HG02938 (cell line): ENCODE data around the gene DOCK9.

ENCODE experiments used
- ATAC-seq: cut with Tn5 transposase; IDR thresholded peaks from one replicate; pipeline ENCODE4 v1.9.1; 2021; ENCODE audit warnings: mild to moderate bottlenecking, moderate library complexity; ENCODE audit not compliant: unreplicated experiment

The DOCK9 gene

GRCh38 chr13:98888890-98889279 lies 89.0 kb downstream of the DOCK9 start:
- no peak for ATAC-seq

GRCh38 chr13:98888222-98888889 lies 89.5 kb downstream of the DOCK9 start:
- ATAC-seq, result no peak

GRCh38 chr13:98886587-98887230 lies 91.2 kb downstream of the DOCK9 start:
- ATAC-seq, result no peak

GRCh38 chr13:98885600-98885999 lies 92.3 kb downstream of the DOCK9 start:
- ATAC-seq, result no peak

- ATAC-seq, result no peak
Observed at GRCh38 chr13:98883998-98884397, 93.9 kb downstream of the DOCK9 start.

GRCh38 chr13:98881390-98881789 lies 96.5 kb downstream of the DOCK9 start:
- ATAC-seq, result no peak

GRCh38 chr13:98880677-98881076 lies 97.2 kb downstream of the DOCK9 start:
- no peak for ATAC-seq

GRCh38 chr13:98879957-98880356 lies 97.9 kb downstream of the DOCK9 start:
- no peak for ATAC-seq

- no peak for ATAC-seq
Observed at GRCh38 chr13:98879127-98879520, 98.7 kb downstream of the DOCK9 start.

- no peak for ATAC-seq
Observed at GRCh38 chr13:98878486-98879126, 99.3 kb downstream of the DOCK9 start.

GRCh38 chr13:98877936-98878335 lies 99.9 kb downstream of the DOCK9 start:
- no peak for ATAC-seq

- no peak for ATAC-seq
Observed at GRCh38 chr13:98877466-98877865, 100.4 kb downstream of the DOCK9 start.

GRCh38 chr13:98875146-98875729 lies 102.6 kb downstream of the DOCK9 start:
- peak; percentile 85 for ATAC-seq

GRCh38 chr13:98874029-98874397 lies 103.9 kb downstream of the DOCK9 start:
- ATAC-seq, result no peak

- no peak for ATAC-seq
Observed at GRCh38 chr13:98873377-98874028, 104.4 kb downstream of the DOCK9 start.

- no peak for ATAC-seq
Observed at GRCh38 chr13:98871727-98872126, 106.1 kb downstream of the DOCK9 start.

GRCh38 chr13:98869408-98870090 lies 108.3 kb downstream of the DOCK9 start:
- ATAC-seq, result no peak

GRCh38 chr13:98868932-98869331 lies 108.9 kb downstream of the DOCK9 start:
- ATAC-seq, result no peak

GRCh38 chr13:98866882-98867281 lies 111.0 kb downstream of the DOCK9 start:
- no peak for ATAC-seq

GRCh38 chr13:98860491-98860890 lies 117.4 kb downstream of the DOCK9 start:
- no peak for ATAC-seq

- no peak for ATAC-seq
Observed at GRCh38 chr13:98858191-98858590, 119.7 kb downstream of the DOCK9 start.
